Stomach (tissue), 9 donors: ENCODE data around the gene SLC35E1. TPM values are rescaled to one million over a fixed set of nuclear protein-coding genes. Genes with fewer than 3 reads are reported as not detected.

Source experiments
- DNase-seq, 2 donors: peaks; one replicate each; pipeline versions ENCODE4 v3.0.0 to v3.0.0-alpha.2; 2013 to 2019
- H3K27ac ChIP-seq, 5 donors: fragments of 200-600 bp in 4 of 5; sonication (generic) in 4 of 5; one replicate each; pipeline ENCODE4 v1.5.1; 2013 to 2019; ENCODE audit warnings: mild to moderate bottlenecking in 1 of 5, moderate library complexity in 1 of 5
- H3K27me3 ChIP-seq, 3 donors: fragments of 200-600 bp; sonication (generic); one replicate each; pipeline ENCODE4 v1.5.1; 2017 to 2019; ENCODE audit warnings: mixed run types in 1 of 3
- H3K36me3 ChIP-seq, 4 donors: fragments of 200-600 bp; sonication (generic); 1 replicate in 3 of 4; 2 replicates in 1 of 4; pipeline ENCODE4 v1.5.1; 2016 to 2019
- H3K4me1 ChIP-seq, 4 donors: fragments of 200-600 bp; sonication (generic); one replicate each; pipeline ENCODE4 v1.5.1; 2016 to 2019
- H3K4me3 ChIP-seq, 4 donors: fragments of 200-600 bp; sonication (generic) in 3 of 4; one replicate each; pipeline ENCODE4 v1.5.1; 2016 to 2019; ENCODE audit warnings: mild to moderate bottlenecking in 1 of 4
- H3K9me3 ChIP-seq, 4 donors: fragments of 200-600 bp; sonication (generic); one replicate each; pipeline ENCODE4 v1.5.1; 2016 to 2019
- EP300 ChIP-seq: sonication (generic); formaldehyde crosslinking; IDR thresholded peaks from one replicate; pipeline ENCODE4 v1.6.1; 2017; ENCODE audit warnings: antibody characterized with exemption
- POLR2A ChIP-seq, 4 donors: fragments of 450-650 bp; IDR thresholded peaks; one replicate each; pipeline ENCODE4 v1.6.1; 2016; ENCODE audit warnings: antibody characterized with exemption in 4 of 4, control low read depth in 2 of 4, mild to moderate bottlenecking in 1 of 4, moderate library complexity in 1 of 4
- POLR2AphosphoS5 ChIP-seq, 3 donors: sonication (generic); formaldehyde crosslinking; IDR thresholded peaks; one replicate each; pipeline ENCODE4 v1.6.1; 2016; ENCODE audit warnings: antibody characterized with exemption in 3 of 3
- WGBS, 5 donors: extraction: QIAGEN DNeasy Blood & Tissue Kit in 3 of 5; methylation state at CpG; one replicate each; pipeline versions ENCODE4 v1.1.5 to v1.1.7; 2013 to 2018; 5-methylcytosine and 5-hydroxymethylcytosine counted together
- intact Hi-C: fragments of 100-400 bp; cut with DNase I; formaldehyde crosslinking; loops from one replicate; pipeline ENCODE4 v1.15.1; 2023; ENCODE audit warnings: low total_unique reads
- polyA plus RNA-seq, 3 donors: library from polyadenylated mRNA; stranded (reverse); fragments of 200-250 nt; gene quantifications; one replicate each; pipeline ENCODE4 v1.2.3, GENCODE V29; 2013
- total RNA-seq, 5 donors: library from RNA; depleted of rRNA; stranded (reverse); fragments of >200 nt; gene quantifications; one replicate each; pipeline versions ENCODE4 v1.1.0 to v1.2.3, GENCODE V29; 2014 to 2016
- TF ChIP-seq, protein P1 (sequence below), 7 experiments: fragments of 450-650 bp in 4 of 7; fragments of 200-600 bp in 3 of 7; sonication (generic) in 3 of 7; IDR thresholded peaks; one replicate each; pipeline ENCODE4 v1.5.1; 2016 to 2019; ENCODE audit warnings: antibody characterized with exemption in 7 of 7, control low read depth in 2 of 7, mild to moderate bottlenecking in 1 of 7
- donor health status: healthy with polysubstance abuse.
- donor health status: Bipolar disorder and iron deficiency.
- donor health status: healthy.

The SLC35E1 gene
- total and polyA plus RNA-seq, 8 donors: 16.2 to 63.7 (median 27.7) TPM

DNA sequence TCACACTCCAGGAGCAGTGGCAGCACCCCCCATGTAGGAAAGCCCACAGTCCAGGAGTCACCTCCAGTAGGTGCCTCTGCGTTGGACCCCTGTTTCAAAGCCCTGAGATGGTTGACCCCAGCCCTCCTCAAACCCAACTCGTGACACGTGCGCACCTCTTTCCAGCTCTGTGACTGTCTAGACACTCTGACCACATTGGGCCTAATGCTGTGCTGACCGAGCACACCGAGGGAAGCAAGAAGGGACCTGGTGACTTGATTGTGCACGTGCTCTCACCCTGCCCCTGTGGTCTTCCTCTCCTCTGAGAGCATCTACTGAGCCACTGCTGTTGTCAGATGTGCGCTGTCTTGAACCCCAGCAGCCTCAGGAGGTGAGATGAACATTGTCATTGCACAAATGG, 22.9 kb upstream of the SLC35E1 start:
- H3K27me3 ChIP-seq: no peaks in the 10 kb centered on the region
- no peak for DNase-seq
- H3K4me1 ChIP-seq: peaks cover 12 to 82% (median 61%) of the 10 kb centered on the region in 4 donors
- no peak overlapping the region for H3K4me3 ChIP-seq
- WGBS, 5 donors: 76 to 95% (median 81%) methylated on average over 8 of the region's 8 CpGs
- peak overlapping the region in 1 of 5 donors; percentile 20 for H3K27ac ChIP-seq
- no peaks in the 10 kb centered on the region for H3K36me3 ChIP-seq
- TF ChIP-seq POLR2A (IDR thresholded peaks at IDR 0.05): no peak
- no peak for TF ChIP-seq POLR2AphosphoS5 (IDR thresholded peaks at IDR 0.05)
- TF ChIP-seq, protein P1, sequence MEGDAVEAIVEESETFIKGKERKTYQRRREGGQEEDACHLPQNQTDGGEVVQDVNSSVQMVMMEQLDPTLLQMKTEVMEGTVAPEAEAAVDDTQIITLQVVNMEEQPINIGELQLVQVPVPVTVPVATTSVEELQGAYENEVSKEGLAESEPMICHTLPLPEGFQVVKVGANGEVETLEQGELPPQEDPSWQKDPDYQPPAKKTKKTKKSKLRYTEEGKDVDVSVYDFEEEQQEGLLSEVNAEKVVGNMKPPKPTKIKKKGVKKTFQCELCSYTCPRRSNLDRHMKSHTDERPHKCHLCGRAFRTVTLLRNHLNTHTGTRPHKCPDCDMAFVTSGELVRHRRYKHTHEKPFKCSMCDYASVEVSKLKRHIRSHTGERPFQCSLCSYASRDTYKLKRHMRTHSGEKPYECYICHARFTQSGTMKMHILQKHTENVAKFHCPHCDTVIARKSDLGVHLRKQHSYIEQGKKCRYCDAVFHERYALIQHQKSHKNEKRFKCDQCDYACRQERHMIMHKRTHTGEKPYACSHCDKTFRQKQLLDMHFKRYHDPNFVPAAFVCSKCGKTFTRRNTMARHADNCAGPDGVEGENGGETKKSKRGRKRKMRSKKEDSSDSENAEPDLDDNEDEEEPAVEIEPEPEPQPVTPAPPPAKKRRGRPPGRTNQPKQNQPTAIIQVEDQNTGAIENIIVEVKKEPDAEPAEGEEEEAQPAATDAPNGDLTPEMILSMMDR (IDR thresholded peaks at IDR 0.05): no peak
- TF ChIP-seq EP300: no peak
- intact Hi-C loops: no loop called here
- H3K9me3 ChIP-seq: no peaks in the 10 kb centered on the region

DNA sequence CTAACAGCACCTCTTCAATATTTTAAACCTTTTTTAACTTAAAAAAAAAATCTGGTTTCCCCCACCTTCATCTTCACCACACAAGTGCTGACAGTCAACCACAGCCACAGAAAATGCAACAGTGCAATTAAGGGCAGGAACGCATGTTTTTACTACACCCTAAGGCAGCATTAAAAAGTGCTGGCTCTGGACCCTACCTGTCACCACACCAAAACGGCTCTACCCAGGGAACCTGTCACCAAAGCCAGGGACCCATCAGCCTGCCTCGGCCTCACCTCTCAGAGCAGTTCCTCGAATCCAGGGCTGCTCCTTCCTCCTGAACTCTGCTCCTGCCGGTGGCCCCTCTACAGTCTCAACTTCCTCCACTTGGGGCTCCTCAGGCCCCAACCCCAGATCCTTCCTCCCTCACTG, 22.5 kb upstream of the SLC35E1 start:
- no peak for TF ChIP-seq POLR2AphosphoS5 (IDR thresholded peaks at IDR 0.05)
- TF ChIP-seq POLR2A (IDR thresholded peaks at IDR 0.05): no peak
- TF ChIP-seq EP300: no peak
- TF ChIP-seq, protein P1 (IDR thresholded peaks at IDR 0.05): no peak
- peak overlapping the region in 3 of 5 donors; percentile 18 to 31 (median 20) for H3K27ac ChIP-seq
- DNase-seq: no peak
- WGBS, 5 donors: 61 to 73% (median 71%) methylated on average over 5 of the region's 5 CpGs
- peaks cover 16 to 82% (median 59%) of the 10 kb centered on the region in 4 donors for H3K4me1 ChIP-seq
- no peaks in the 10 kb centered on the region for H3K27me3 ChIP-seq
- H3K4me3 ChIP-seq: no peak overlapping the region
- no peaks in the 10 kb centered on the region for H3K9me3 ChIP-seq
- intact Hi-C loops: no loop called here
- H3K36me3 ChIP-seq: no peaks in the 10 kb centered on the region

DNA sequence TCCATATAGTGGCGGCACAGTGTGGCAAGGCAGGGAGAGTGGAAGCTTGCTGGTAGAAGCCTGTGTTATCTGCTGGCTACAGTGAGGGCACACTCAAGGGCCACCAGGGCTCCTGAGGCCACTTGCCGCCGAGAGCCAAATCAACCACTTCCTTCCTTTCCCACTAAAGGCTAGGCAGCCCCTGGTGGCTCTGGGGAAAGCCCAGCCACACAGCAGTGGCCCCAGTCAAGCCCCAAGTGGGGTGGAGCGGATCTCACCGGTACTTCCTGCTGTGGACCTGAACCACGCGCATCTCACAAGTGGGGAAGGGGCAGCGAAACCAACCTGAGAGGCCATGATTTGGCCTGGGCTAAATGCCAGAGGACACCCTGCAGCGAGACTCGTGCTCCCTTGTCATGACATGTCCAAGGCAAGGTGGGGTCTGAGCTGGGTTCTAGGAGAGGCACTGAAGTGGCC, 21.9 kb upstream of the SLC35E1 start:
- Histone ChIP-seq H3K27ac (peak overlapping the region in 3 of 5 donors; percentile 7 to 31 (median 18)), H3K27me3 (no peaks in the 10 kb centered on the region), H3K4me1 (peaks cover 21 to 82% (median 57%) of the 10 kb centered on the region in 4 donors), H3K36me3 (no peaks in the 10 kb centered on the region), H3K4me3 (no peak overlapping the region), H3K9me3 (no peaks in the 10 kb centered on the region)
- DNase-seq: no peak
- TF ChIP-seq EP300: no peak
- WGBS, 5 donors: 59 to 74% (median 64%) methylated on average over 8 to 10 of the region's 10 CpGs
- intact Hi-C loops: no loop called here

DNA sequence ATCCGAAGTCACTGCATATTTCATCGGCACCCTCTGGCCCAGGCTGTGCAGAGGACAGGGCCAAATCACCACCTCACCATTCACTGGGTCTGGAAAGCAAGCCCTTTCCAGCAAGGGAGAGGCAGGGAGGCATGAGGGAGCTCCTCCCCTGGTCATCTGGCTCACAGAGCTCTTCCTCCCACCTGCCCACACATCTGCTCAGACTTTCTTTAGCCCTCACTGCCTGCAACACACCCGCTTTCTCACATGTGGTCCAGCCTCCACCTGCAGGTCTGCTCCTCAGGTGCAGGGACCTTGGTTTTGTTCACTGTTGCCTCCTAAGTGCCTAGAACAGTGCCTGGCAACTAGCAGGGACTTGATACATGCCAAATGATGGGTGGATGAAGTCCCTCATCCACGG, 21.0 kb upstream of the SLC35E1 start:
- DNase-seq: no peak
- Histone ChIP-seq H3K27me3 (no peaks in the 10 kb centered on the region), H3K4me1 (peaks cover 31 to 84% (median 59%) of the 10 kb centered on the region in 4 donors), H3K4me3 (no peak overlapping the region), H3K27ac (no peak overlapping the region), H3K9me3 (no peaks in the 10 kb centered on the region), H3K36me3 (no peaks in the 10 kb centered on the region)
- WGBS, 5 donors: 90 to 96% (median 95%) methylated on average over 4 of the region's 4 CpGs
- intact Hi-C loops: no loop called here
- no peak for TF ChIP-seq POLR2AphosphoS5 (IDR thresholded peaks at IDR 0.05)
- TF ChIP-seq POLR2A (IDR thresholded peaks at IDR 0.05): no peak
- TF ChIP-seq, protein P1 (IDR thresholded peaks at IDR 0.05): no peak
- TF ChIP-seq EP300: no peak

DNA sequence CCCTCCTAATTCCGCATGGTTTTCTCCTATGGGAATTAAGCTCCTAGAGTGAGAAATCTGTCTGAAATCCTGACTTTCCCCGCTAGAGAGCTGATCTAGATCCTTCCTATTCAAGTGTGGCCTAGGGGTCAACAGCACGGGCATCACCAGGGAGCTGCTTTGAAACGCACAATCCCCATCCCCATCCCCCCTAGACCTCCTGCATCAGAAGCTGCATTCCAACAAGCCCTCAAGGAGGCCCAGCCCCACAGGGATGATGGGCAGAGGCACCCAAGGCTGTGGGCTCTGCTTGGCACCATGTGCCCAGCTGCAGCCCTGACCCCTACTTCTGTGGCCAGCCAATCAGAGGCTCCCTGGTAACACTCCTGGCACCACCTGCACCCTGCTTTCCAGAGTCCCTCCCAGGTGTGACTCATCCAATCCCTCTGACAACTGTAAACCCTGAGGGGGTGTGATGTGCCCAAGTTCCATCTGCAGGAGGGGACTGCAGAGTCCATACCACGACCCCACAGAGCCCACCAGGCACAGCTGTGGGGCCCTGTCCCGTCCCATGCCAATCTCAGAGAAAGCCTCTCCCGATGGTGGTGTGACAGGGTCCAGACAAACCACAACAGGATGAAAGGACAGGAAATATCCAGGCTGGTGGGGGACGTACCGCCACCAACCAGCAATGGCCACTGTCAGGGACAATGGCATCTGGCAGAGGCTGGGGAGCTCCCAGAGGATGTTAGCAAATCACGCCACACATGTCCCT, 19.8 kb upstream of the SLC35E1 start:
- Histone ChIP-seq H3K9me3 (no peaks in the 10 kb centered on the region), H3K4me3 (no peak overlapping the region), H3K27me3 (no peaks in the 10 kb centered on the region), H3K27ac (no peak overlapping the region), H3K36me3 (no peaks in the 10 kb centered on the region), H3K4me1 (peaks cover 43 to 88% (median 66%) of the 10 kb centered on the region in 4 donors)
- no peak for DNase-seq
- WGBS, 5 donors: 69 to 88% (median 79%) methylated on average over 9 to 10 of the region's 10 CpGs
- TF ChIP-seq POLR2AphosphoS5 (IDR thresholded peaks at IDR 0.05): no peak
- TF ChIP-seq POLR2A (IDR thresholded peaks at IDR 0.05): no peak
- no peak for TF ChIP-seq EP300
- TF ChIP-seq, protein P1 (IDR thresholded peaks at IDR 0.05): no peak
- intact Hi-C loops: no loop called here
